CD4-positive, alpha-beta T cell treated with Interleukin-4 for 4 hours (primary cell): ENCODE results near the gene SNRNP25.
A peak's percentile ranks its signal among the peaks of the same experiment; 100 is the strongest.

Experiments used
- DNase-seq: peaks from one replicate; pipeline ENCODE4 v3.0.0-alpha.2; 2020

The SNRNP25 gene

DNA sequence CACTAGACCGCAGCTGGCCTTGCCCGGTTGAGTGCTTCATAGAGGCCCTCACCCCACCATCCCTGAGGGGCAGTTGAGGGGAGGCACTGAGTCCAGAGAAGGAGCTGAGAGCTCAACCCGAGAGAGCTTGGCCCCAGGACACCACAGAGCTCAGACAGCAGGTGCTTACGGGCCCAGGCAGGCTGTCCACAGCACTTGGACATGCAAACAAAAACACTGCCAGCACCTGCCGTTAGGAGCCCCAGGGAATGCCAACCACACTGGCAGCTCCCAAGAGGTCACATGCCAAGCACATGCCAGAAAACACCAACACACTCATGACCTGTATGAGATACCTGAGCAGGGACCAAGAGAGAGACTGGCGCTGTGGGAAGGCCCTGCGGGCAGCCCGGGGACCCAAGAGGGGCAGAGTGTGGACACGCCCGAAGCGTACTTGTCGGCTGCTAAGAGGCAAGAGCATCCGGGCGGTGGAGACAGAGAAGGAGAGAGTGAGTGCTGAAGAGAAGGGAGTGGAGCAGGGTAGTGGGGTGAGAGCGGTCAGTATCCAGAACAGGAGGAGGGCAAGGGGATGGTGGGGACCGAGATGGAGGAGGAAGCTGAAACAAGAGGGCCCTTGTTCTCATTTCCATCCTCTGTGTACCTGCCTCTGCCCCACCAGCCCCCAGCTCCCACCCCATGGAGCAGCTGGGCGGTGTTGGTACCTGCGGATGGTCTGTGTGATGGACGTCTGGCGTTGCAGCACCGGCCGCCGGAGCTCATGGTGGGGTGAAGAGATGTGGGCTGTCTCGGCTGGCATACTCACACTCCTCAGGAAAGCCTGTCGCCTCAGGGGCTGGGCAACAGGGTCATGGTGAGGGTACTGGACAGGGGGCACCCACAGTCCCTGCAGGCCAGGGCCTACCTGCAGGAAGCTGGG, 10.6 kb downstream of the SNRNP25 start:
- no peak for DNase-seq

DNA sequence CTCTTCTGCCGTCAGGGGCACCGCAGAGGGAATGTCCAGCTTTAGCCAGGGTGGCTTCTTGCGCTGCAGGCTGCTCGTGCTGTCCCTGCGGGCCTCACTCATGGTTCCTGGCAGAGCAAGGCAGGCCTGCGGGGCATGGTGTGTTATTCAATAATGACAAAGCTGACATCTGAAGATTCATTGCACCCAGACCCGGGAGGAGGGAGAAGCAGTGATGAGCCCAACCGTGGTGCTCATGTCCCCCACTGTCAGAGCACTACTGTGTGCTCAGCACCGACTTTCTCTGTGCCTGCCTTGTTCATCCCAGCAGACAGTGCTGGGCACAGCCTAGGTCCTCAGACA, 11.3 kb downstream of the SNRNP25 start:
- DNase-seq, result no peak

DNA sequence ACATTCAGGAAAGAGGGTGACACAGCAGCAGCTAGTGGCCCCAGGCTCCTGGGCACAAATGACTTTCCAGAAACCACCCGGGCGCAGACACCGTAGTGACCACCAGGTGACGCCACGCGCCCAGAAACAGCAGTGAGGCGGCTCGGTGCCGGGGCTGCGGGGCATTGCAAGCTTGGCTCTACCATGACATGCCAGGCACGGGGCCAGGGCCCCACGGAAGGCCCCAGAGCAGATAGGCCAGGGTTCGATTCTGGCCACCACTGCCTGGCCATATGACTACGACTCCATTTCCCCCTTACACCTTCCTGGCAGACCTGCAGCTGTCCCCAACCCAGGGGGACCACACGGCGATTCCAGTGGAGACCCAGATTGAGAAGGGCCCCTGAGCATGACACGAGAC, 12.1 kb downstream of the SNRNP25 start:
- DNase-seq, result peak; percentile 78

DNA sequence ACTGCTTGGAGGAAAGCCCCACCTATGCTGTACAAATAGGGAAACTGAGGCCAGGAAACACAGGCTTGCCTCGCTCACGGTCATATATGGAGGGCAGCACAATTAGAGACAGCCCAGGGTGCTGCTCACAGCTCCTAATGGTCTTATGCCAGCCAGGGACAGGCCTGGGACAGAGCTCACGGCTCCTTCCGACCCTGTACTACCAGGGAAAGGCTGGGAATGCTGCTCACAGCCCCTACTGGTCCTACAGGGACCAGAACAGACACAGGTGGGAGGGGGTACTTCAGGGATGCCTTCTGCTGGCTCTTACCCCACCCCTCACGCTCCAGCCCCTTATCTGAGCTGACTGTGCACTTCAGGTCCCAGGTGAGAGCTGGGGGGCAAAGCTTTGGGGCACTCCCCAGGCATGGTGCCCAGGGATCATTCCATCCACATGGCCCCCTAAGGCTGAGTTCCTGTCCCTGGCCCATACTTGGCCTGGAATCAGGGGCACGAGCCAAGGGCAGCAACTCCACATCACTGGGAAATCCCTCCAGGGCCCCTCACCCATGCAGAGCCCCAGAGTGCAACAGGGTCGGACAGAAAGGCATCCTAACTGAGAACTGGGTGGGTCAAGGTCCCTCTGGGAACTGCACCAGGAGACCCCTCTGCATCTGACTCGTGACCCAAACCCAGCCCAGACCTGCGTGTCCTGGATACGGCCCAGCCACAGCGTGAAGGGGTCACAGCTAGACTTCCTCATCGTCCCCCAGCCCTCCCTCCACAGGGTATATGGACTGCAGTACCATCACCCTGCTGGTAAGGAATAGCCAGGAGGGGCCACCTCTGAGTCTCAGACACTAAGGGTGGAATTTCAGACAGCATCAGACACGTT, 12.9 kb downstream of the SNRNP25 start:
- no peak for DNase-seq

DNA sequence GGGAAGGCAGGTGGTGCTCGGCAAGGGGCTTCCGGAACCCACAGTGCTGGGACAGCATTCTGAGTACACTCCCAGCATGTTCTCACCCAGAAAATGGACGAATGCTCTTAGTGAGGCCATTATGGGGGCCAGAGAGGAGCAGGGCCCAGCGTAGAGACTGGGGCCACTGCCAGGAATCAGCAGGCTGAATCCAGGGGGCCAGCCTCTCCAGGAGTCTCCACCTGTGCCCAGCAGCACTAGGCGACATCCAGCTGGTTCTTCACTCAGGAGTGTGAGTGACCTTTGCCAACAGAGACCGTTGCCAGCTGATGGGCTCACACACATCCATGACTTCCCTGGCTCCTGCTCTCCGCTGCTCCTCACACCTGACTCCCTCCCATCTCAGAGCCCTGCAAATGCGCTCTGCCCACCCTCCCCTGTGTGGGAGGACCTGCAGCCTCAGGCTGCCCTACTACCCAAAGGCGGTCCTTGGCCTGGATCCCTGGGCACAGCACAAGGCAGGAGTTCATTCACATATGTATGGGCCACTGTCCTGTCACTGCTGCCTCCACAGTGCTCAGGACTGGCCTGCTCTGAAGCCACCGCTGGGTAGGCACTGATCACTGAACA, 13.7 kb downstream of the SNRNP25 start:
- DNase-seq, result no peak

DNA sequence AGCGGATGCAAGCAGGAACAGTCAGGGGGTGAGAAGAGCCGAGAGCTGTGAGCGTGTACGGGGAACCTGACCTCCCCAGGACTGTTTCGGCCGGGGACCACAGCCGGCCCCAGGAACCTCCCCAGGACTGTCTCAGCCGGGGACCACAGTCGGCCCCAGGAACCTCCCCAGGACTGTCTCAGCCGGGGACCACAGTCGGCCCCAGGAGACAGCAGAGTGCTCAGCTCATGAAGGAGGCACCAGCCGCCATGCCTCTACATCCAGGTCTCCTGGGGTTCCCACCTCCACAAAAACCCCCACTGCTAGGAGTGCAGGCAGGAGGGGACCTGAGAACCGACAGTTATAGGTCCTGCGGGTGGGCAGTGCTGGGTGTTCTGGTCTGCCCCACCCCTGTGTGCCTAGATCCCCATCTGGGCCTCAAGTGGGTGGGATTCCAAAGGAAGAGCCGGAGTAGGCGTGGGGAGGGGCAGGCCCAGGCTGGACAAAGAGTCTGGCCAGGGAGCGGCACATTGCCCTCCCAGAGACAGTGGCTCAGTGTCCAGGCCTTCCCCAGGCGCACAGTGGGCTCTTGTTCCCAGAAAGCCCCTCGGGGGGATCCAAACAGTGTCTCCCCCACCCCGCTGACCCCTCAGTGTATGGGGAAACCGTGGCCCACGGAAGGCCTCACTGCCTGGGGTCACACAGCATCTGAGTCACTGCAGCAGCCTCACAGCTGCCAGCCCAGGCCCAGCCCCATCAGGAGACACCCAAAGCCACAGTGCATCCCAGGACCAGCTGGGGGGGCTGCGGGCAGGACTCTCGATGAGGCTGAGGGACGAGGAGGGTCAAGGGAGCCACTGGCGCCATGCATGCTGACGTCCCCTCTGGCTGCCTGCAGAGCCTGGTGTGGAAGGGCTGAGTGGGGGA, 14.5 kb downstream of the SNRNP25 start:
- no peak for DNase-seq

GRCh38 chr16:69181-69580, 15.6 kb downstream of the SNRNP25 start:
- no peak for DNase-seq

- DNase-seq, result no peak
These were observed 17.5 kb downstream of the SNRNP25 start for GRCh38 chr16:71210-71539.

GRCh38 chr16:71540-72401, 18.1 kb downstream of the SNRNP25 start:
- no peak for DNase-seq

DNA sequence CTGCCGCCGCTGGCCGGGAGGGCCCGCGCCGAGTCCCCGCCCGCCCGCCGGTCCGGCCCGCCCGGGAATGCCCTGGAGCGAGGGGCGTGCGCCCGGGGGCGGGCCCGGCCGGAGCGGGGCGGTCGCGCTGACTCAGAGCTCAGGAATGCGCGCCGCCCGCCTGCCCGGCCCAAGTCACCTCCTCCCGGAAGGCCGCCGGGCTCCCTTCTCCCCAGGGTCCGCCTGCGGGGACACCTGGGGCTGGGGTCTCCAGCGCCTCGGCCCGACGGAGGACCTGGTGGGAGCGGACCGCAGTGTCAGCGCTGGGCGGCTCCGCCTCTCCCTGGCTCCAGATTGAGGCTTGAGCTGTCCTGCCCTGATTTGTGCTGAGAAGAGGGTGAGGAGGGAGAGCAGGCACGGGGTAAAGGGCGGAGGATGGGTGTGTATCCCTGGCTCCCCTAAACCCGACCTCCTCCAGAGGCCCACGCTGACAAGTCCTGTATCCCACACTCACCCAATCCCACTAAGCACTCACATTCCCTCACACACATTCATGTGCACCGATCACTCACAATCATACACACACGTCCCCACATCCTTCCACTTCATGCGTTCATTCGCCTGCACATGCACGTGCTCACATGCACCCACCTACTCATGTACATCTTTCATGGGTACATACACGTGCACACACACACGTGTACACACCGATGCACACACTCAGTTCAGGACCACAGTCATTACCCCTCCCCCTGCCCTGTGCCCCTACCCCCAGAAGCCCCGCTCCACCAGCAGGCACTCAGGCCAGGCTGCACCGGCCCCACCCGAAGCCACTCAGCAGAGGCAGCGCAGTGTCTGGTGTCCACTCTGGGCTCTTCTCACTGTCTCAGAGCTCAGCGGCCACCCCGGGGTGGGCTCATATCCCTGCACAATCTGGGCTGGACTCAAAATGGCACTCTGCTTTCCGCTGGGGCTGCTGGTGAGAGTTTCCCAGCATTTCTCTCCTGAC, 19.2 kb downstream of the SNRNP25 start, which contains the start of gene RHBDF1:
TSS of gene RHBDF1 (minus strand) at position 71 of the 988 bp plus-strand sequence. CDS start 7,616 bp downstream, outside the sequence.
- DNase-seq, result no peak

DNA sequence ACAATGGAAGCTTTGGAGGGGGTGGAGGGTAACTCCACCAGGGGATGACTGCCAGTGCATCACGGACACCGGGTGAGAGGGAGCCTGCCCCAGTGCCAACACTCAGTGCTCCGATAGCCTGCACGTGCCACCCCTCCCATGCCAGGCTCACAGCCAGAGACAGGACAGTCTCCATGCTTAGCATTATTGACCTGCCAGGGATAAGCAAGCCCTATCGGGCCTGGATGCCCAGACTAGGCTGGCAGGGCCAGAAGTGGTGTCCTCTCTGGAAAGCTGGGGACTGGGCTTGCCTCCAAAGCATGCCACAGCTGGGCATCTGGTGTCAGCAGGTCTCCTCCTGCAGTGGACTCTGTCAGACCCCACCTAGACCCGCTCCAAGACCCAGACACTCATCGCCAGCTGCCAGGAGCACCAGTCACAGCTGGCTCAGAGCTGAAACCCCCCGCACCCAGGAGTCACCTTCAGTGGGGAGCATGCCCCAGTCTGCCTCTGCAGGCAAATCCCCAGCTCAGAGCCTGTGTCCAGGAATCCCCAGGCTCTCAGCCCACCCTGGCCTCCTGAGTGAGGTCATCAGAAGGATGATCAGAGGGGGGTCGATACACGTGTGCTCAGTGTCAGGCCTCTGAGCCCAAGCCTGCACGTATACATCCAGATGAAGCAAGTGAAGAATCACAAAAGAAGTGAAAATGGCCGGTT, 20.6 kb downstream of the SNRNP25 start:
- no peak for DNase-seq

DNA sequence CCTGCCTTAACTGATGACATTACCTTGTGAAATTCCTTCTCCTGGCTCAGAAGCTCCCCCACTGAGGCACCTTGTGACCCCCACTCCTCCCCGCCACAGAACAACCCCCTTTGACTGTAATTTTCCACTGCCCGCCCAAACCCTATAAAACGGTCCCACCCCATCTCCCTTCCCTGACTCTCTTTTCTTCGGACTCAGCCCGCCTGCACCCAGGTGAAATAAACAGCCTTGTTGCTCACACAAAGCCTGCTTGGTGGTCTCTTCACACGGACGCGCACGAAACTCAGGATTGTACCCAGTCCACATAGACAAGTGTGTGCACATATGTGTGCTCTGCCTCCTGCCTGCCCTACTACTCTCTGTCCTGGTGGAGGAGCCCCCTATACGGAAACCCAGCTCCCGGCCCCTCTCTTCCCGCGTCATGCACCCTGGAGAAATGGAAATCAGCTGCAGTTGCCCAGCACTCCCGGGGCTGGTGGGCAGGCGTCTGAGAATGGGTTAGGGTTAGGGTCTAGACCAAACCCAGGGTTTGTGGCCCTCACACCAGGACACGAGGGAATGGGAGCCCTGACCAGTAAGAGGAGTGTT, 21.2 kb downstream of the SNRNP25 start:
- no peak for DNase-seq

DNA sequence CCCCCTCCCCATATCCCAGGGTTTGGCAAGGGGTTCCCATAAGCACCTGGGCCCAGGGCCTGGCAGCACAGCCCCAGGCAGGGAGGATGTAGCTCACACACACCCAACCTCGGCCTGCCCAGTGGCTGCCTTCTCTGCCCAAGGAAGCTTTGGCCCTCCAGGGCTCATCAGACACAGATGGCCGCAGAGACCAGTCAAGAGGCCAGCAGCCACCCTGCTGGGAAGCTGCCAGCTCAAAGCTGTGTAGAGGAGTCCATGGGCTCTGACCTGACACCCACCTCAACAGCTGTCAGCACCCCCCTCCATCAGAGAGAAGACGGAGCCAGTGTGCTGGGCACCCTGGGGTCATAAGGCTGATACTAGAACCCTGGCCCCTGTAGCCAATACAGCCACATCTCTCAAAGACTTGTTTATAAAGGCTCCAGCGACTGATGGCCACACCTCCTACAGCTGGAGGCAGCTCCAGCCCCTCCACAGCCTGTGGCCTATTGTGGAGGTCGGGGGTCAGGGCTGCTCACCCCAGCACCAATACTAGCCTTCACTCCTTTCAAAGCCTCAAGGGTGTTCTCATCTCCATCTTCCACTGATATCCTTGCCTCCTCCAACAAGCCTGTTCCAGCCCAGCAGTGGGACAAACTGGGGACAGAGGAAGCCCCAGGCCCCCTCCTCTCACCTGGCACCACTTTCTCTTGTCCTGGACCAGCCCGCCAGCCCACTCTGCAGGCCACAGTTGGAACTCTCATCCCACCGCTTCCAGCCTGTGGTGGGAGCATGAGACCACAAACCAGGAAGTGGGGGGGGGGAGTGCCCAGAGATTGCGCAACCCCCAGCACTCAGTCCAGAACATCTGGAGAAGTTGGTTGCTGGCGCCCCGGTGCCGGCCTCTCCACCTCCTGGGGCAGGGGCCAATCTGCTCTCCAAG, 22.2 kb downstream of the SNRNP25 start:
- DNase-seq, result no peak

DNA sequence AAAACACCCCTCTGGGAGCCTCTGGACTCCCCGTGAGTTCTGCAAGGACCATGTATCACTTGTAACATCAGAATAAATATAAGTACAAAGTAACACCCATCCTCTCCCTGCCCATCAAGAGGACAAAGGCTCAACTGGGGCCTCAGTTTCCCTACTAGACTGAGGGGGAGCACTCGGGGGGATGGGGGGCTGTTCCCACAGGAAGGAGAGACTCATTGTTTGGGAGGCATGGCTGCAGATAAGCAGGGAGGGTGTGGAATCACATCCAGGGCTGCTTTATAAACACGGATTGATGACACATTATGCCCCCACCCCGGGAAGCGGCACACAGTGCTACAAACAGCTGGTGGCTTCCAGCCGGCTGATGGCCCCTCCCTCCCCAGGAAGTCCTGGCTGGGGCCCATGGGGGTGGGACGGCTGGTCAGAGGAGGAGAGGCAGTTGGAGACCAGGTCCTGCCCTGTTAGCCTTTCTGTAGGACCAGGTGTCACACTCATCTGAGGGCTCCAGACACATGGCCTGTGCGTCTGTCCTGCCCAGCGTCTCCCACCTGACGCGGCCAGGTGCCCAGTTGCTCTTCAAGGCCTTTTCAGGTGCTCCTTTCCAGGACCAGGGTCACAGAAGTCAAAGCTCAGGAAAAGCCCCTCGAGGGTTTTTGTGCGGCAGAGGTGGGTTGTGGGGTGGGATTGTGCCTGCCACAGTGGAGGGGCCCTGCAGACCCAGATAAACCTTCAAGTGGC, 23.1 kb downstream of the SNRNP25 start:
- DNase-seq, result no peak

DNA sequence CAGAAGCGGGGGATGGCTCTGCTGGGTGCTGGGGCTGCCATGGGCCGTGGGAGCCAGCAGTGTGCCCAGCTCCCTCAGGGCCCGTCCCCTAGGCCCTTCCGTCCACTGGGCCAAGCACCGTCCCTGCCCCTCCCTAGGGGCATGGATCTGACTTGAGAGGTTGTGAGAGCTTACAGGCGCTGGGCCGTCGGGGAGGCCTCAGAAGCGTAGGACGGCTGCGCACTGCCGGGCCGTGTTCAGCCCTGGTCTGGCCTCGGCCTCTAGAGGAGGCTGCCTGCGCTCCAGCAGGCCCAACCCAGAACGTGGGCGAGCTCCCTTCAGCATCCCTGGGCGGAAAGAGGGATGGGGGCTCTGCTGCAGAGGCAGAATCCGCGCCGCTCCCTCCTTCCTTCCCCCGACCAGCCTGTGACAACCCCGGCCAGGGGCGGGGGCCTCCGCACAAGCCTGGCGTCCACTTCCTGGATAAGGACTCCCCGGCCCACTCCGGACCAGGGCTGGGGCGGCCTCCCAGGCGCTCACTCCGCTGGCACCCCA, 23.7 kb downstream of the SNRNP25 start:
- DNase-seq, result peak; percentile 7

DNA sequence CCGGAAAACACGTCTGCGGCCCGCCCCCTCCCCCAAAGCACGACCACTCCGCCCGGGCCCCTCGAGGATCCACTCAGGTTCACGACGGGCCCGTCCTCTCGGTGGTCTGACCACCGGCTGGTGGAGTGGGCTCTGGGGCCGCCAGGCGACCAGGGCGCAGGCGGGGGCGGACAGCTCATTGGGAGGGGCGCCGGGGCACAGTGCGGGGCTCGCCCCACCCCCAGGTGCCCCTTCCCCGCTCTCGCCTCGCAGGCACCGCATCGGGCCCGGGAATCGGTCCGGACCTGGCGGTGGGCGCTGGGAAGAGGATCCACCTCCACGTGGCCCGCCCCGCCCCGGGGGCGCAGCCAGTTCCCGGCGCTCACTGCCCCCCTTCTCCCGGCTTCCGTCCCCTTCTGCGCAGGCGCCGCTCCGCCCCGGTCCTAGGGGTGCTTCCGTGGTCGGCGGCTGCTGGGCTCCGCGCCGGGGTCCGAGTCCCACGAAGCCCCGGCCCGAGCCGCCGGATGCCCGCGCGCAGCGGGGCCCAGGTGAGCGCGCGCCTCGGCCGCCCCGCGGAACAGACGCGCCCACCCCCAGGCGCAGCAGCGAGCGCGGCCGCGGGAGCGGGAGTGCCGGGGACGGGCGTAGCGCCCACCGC, 24.3 kb downstream of the SNRNP25 start, which contains the start of gene MPG:
TSS of gene MPG (plus strand) at position 419 of the 637 bp plus-strand sequence. CDS start at position 504, 85 bp downstream.
- DNase-seq, result peak; percentile 72
